Panc1 (cell line): ENCODE results near the gene MAML3. TPM values are rescaled to one million over a fixed set of nuclear protein-coding genes. Genes with fewer than 3 reads are reported as not detected.

Experiments
- ATAC-seq: fragments of 200-7000 bp; cut with Tn5 transposase; 2 replicates; pipeline ENCODE4 v1.9.1; 2020; ENCODE audit warnings: mild to moderate bottlenecking, moderate library complexity
- BruUV-seq: library from RNA; stranded (reverse); fragments of 400-500 nt; replicated peaks from 2 replicates; lab custom pipeline; 2021; lab: Mats Ljungman, UMichigan
- CTCF ChIA-PET: fragments of 300-600 bp; sonication (Branson Sonifier 250); formaldehyde crosslinking; loops from one replicate; lab custom pipeline; 2022; ENCODE audit warnings: antibody characterized with exemption; lab: Charles Lee
- POLR2A ChIA-PET: fragments of 300-600 bp; sonication (Branson Sonifier 250); formaldehyde crosslinking; loops from one replicate; lab custom pipeline; 2022; ENCODE audit warnings: antibody characterized with exemption; lab: Charles Lee
- DNase-seq: peaks from one replicate; pipeline ENCODE4 v3.0.0-alpha.2; 2010; ENCODE audit warnings: low read depth, low spot score
- H3K27ac ChIP-seq: 2 replicates; pipeline ENCODE4 v1.5.1; 2011; ENCODE audit warnings: mild to moderate bottlenecking, low read length, inconsistent platforms
- H3K27me3 ChIP-seq: fragments of 200-500 bp; sonication (Bioruptor generic); 2 replicates; pipeline ENCODE4 v1.6.0; 2014; ENCODE audit warnings: low read length, inconsistent platforms; ENCODE audit not compliant: control insufficient read depth, insufficient read depth
- H3K36me3 ChIP-seq: fragments of 200-500 bp; sonication (Bioruptor generic); 2 replicates; pipeline ENCODE4 v1.5.1; 2014; ENCODE audit warnings: inconsistent platforms, mild to moderate bottlenecking, low read length, moderate library complexity; ENCODE audit not compliant: control insufficient read depth, insufficient read depth
- H3K4me1 ChIP-seq: 2 replicates; pipeline ENCODE4 v1.5.1; 2011; ENCODE audit warnings: inconsistent platforms, mild to moderate bottlenecking, low read length, moderate library complexity; ENCODE audit not compliant: control insufficient read depth, insufficient read depth
- H3K4me3 ChIP-seq, 2 experiments: 2 replicates each; pipeline ENCODE4 v1.5.1; 2011 to 2012; ENCODE audit warnings: low read depth in 2 of 2, low read length in 2 of 2, mild to moderate bottlenecking in 2 of 2, inconsistent platforms in 1 of 2, moderate library complexity in 1 of 2
- H3K9me3 ChIP-seq: fragments of 200-500 bp; sonication (Bioruptor generic); 2 replicates; pipeline ENCODE4 v1.5.1; 2014; ENCODE audit warnings: low read depth, mild to moderate bottlenecking, inconsistent platforms, low read length, moderate library complexity; ENCODE audit not compliant: control insufficient read depth, insufficient read depth
- POLR2AphosphoS5 ChIP-seq: IDR thresholded peaks from 2 replicates; pipeline ENCODE4 v1.6.1; 2012; ENCODE audit warnings: mild to moderate bottlenecking, low read depth, low read length, moderate library complexity
- SIN3A ChIP-seq: IDR thresholded peaks from 2 replicates; pipeline ENCODE4 v1.6.1; 2012; ENCODE audit warnings: low read depth, mild to moderate bottlenecking, low read length, moderate library complexity, borderline replicate concordance; ENCODE audit not compliant: insufficient read depth
- TCF7L2 ChIP-seq: IDR thresholded peaks from 2 replicates; pipeline ENCODE4 v1.6.1; 2011; ENCODE audit warnings: mild to moderate bottlenecking, low read depth, low read length, inconsistent platforms
- in situ Hi-C: cut with HindIII; loops from 2 replicates; pipeline ENCODE4 v1.10.0; 2016; ENCODE audit warnings: low sequenced_read_pairs, low pct_unique_long_range_greater_than_20kb
- intact Hi-C: fragments of 100-400 bp; cut with micrococcal nuclease; formaldehyde crosslinking; loops from one replicate; pipeline ENCODE4 v1.10.0; 2022; ENCODE audit not compliant: unreplicated experiment
- total RNA-seq: library from RNA; stranded (reverse); gene quantifications from one replicate; pipeline ENCODE4 v1.2.1, GENCODE V29; 2021; ENCODE audit not compliant: unreplicated experiment
- TF ChIP-seq, protein P1 (sequence below): fragments of 450-650 bp; IDR thresholded peaks from 2 replicates; pipeline ENCODE4 v1.5.1; 2017; ENCODE audit warnings: mild to moderate bottlenecking
- TF ChIP-seq, protein P2 (sequence below), 2 experiments: IDR thresholded peaks; 2 replicates each; pipeline ENCODE4 v1.6.1; 2011 to 2012; ENCODE audit warnings: low read depth in 2 of 2, control low read depth in 1 of 2, low read length in 1 of 2, mild to moderate bottlenecking in 1 of 2, moderate library complexity in 1 of 2; ENCODE audit not compliant: insufficient read depth in 1 of 2

MAML3 gene
- total RNA-seq, 1 experiment from 2014 or later, result 7.7 TPM

DNA sequence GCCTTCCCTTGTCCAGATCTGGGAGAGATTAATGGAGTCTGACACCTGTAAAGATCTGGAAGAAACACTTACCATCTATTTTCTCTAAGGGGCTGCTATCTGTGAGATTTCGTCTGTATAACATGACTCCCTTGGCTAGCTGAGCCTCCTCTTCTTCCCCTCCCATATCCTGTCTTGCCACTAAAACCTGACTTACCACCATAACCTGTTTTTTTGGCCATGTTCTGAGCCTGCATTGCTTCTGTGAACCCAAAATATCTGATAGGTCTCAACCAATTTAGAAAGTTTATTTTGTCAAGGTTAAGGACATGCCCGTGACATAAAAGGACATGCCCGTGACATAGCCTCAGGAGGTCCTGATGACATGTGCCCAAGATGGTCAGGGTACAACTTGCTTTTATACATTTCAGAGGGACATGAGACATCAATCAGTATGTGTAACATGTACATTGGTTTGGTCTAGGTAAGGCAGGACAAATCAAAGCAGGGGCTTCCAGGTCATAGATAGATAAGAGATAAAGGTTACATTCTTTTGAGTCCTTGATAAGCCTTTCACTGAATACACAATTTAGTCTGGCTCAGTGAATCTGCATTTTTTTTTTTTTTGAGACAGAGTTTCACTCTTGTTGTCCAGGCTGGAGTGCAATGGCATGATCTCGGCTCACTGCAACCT is 476.9 kb downstream of the MAML3 start:
- in situ Hi-C loops (no loop called here), intact Hi-C loops (no loop called here)
- H3K4me3 ChIP-seq, result no peak overlapping the region
- ATAC-seq, result no peak
- ChIA-PET CTCF (interaction anchor here (0.7 kb wide), 1 partner anchor 654 kb away, joined by 6 read pairs; no protein-coding TSS in a partner anchor), POLR2A (no interaction called here)
- H3K36me3 ChIP-seq, result no peaks in the 10 kb centered on the region
- no peaks in the 10 kb centered on the region for H3K9me3 ChIP-seq
- no peaks in the 10 kb centered on the region for H3K4me1 ChIP-seq
- DNase-seq, result no peak
- no peak overlapping the region for H3K27ac ChIP-seq
- no peaks in the 10 kb centered on the region for H3K27me3 ChIP-seq
- no peak for TF ChIP-seq POLR2AphosphoS5
- TF ChIP-seq, protein P1, sequence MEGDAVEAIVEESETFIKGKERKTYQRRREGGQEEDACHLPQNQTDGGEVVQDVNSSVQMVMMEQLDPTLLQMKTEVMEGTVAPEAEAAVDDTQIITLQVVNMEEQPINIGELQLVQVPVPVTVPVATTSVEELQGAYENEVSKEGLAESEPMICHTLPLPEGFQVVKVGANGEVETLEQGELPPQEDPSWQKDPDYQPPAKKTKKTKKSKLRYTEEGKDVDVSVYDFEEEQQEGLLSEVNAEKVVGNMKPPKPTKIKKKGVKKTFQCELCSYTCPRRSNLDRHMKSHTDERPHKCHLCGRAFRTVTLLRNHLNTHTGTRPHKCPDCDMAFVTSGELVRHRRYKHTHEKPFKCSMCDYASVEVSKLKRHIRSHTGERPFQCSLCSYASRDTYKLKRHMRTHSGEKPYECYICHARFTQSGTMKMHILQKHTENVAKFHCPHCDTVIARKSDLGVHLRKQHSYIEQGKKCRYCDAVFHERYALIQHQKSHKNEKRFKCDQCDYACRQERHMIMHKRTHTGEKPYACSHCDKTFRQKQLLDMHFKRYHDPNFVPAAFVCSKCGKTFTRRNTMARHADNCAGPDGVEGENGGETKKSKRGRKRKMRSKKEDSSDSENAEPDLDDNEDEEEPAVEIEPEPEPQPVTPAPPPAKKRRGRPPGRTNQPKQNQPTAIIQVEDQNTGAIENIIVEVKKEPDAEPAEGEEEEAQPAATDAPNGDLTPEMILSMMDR, result no peak
- no peak for TF ChIP-seq SIN3A
- TF ChIP-seq, protein P2, sequence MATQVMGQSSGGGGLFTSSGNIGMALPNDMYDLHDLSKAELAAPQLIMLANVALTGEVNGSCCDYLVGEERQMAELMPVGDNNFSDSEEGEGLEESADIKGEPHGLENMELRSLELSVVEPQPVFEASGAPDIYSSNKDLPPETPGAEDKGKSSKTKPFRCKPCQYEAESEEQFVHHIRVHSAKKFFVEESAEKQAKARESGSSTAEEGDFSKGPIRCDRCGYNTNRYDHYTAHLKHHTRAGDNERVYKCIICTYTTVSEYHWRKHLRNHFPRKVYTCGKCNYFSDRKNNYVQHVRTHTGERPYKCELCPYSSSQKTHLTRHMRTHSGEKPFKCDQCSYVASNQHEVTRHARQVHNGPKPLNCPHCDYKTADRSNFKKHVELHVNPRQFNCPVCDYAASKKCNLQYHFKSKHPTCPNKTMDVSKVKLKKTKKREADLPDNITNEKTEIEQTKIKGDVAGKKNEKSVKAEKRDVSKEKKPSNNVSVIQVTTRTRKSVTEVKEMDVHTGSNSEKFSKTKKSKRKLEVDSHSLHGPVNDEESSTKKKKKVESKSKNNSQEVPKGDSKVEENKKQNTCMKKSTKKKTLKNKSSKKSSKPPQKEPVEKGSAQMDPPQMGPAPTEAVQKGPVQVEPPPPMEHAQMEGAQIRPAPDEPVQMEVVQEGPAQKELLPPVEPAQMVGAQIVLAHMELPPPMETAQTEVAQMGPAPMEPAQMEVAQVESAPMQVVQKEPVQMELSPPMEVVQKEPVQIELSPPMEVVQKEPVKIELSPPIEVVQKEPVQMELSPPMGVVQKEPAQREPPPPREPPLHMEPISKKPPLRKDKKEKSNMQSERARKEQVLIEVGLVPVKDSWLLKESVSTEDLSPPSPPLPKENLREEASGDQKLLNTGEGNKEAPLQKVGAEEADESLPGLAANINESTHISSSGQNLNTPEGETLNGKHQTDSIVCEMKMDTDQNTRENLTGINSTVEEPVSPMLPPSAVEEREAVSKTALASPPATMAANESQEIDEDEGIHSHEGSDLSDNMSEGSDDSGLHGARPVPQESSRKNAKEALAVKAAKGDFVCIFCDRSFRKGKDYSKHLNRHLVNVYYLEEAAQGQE (IDR thresholded peaks at IDR 0.05; ENCODE audit: insufficient read depth in 1 of 2, low read depth in 2 of 2, low read length in 1 of 2), result no peak
- TF ChIP-seq TCF7L2, result no peak
- no TSS peak for BruUV-seq

DNA sequence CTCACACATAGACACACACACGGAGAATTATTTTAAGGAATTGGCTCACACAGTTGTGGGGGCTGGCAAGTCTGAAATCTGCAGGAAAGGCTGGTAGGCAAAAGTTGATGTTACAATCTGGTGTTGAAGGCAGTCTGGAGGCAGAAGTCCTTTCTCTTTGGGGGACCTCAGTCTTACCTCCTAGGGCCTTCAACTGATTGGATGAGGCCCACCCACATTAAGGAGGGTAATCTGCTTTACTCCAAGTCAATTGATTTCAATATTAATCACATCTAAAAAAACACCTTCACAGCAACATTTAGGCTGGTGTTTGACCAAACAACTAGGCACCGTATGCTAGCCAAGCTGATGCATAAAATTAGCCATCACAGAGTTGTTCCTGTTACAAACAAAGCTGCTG is 477.6 kb downstream of the MAML3 start:
- BruUV-seq, result no TSS peak
- no peak for TF ChIP-seq POLR2AphosphoS5
- TF ChIP-seq, protein P1, result no peak
- TF ChIP-seq TCF7L2, result no peak
- TF ChIP-seq, protein P2 (IDR thresholded peaks at IDR 0.05; ENCODE audit: insufficient read depth in 1 of 2, low read depth in 2 of 2, low read length in 1 of 2), result no peak
- TF ChIP-seq SIN3A, result no peak
- intact Hi-C loops (no loop called here), in situ Hi-C loops (no loop called here)
- DNase-seq, result no peak
- Histone ChIP-seq H3K4me1 (no peaks in the 10 kb centered on the region), H3K27me3 (no peaks in the 10 kb centered on the region), H3K4me3 (no peak overlapping the region), H3K9me3 (no peaks in the 10 kb centered on the region), H3K36me3 (no peaks in the 10 kb centered on the region), H3K27ac (no peak overlapping the region)
- ChIA-PET POLR2A (no interaction called here), CTCF (no interaction called here)
- ATAC-seq, result no peak
